IPS-18c (cell line): Measurements from ENCODE around the gene IPP.
"Not testable (repeated sequence)": the region's sequence is repeated elsewhere in the genome, so short reads cannot be mapped to it uniquely, and the experiment has no call there.

Experiments used
- H3K4me3 ChIP-seq: 2 replicates; pipeline ENCODE4 v1.7.0; 2013; ENCODE audit warnings: low read depth, mild to moderate bottlenecking, low read length, moderate library complexity; ENCODE audit not compliant: insufficient read depth
- H3K9me3 ChIP-seq: one replicate; pipeline ENCODE4 v1.6.1; 2013; ENCODE audit warnings: mild to moderate bottlenecking, low read length, moderate library complexity; ENCODE audit not compliant: control insufficient read depth, insufficient read depth

The IPP gene

DNA sequence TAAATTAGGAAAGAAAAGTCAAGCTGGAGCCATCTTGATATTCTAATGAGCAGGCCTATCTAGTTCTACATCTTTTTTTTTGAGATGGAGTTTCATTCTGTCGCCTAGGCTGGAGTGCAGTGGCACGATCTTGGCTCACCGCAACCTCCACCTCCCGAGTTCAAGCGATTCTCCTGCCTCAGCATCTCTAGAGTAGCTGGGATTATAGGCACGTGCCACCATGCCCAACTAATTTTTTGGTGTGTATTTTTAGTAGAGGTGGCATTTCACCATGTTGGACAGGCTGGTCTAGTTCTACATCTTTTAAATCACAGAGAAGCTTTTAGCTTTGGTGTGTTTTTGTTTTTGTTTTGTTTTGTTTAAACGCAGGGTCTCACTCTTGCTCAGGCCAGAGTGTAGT, 55.6 kb downstream of the IPP start:
- H3K4me3 ChIP-seq, result no peak overlapping the region
- H3K9me3 ChIP-seq, result no peaks in the 10 kb centered on the region

DNA sequence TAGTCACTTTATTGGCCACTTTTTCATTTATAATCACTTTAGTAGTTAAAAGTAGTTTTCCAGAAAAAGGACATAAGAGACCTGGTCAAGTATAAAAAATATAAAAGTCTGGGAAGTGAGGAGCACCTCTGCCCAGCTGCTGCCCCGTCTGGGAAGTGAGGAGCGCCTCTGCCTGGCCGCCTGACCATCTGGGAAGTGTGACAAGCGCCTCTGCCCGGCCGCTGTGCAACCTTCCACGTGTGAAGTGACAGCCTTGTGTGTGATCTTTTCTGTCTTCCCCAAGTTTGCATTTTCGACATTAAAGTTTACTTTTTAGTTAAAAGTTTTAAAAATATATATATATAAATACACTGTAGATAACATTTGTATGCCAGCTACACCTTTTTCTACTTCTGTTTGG, 56.6 kb downstream of the IPP start:
- H3K9me3 ChIP-seq, H3K4me3 ChIP-seq: not testable (repeated sequence)

DNA sequence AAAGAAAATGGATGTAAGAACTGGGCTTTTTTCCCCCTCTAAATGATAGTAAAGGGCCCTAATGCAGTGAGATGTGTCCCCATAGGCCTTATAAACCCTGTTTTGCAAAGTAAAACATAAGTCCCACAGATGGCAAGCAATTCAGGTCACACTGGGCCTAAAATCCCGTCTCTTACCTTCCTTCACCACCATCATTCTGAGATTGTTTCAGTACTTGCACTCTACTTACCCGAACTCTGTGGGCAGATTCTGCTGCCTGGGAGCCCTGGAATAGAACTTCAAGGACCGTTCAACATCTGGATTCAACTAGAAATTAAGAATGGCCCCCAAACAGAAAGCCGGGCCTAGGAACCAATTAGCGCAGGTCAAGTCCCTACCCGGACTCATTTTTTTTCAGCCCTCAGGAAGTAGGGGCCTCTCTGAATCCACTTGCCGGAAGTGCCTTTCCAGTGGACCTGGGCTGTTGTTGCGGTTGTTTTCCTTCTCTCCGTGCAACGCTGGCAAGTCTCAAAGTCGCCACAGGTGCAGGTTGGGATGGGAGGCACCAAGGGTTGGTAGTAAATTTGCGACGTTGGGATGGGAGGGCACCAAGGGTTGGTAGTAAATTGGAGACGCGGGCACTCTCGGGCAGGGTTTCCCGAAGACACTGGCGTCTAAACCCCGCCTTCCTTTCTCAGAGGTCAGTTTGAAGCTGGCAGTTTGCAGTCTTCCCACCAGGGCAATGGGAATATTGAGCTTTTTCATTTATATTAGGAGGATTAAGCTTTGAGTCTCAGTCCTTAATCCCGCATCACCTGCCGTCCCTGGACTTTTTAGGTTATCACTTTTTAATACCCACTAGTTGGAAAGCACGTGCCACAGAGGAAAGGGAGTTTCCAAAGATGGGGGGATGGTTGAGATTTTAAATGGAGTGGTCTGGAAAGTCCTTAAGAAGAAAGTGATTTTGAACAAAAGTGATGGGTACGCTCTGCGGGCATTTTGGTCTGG, 62.4 kb downstream of the IPP start, which contains the start of gene TMEM69:
TMEM69 (plus strand) TSS at position 428 of the 987 bp plus-strand sequence. CDS start 2,888 bp downstream, outside the sequence.
- no peaks in the 10 kb centered on the region for H3K9me3 ChIP-seq
- H3K4me3 ChIP-seq, result peak within 1 kb of the TSS; percentile 100

- H3K4me3 ChIP-seq, result peak overlapping the region; percentile 100
- H3K9me3 ChIP-seq, result no peaks in the 10 kb centered on the region
Observed at GRCh38 chr1:45687014-45687753, 63.3 kb downstream of the IPP start.

DNA sequence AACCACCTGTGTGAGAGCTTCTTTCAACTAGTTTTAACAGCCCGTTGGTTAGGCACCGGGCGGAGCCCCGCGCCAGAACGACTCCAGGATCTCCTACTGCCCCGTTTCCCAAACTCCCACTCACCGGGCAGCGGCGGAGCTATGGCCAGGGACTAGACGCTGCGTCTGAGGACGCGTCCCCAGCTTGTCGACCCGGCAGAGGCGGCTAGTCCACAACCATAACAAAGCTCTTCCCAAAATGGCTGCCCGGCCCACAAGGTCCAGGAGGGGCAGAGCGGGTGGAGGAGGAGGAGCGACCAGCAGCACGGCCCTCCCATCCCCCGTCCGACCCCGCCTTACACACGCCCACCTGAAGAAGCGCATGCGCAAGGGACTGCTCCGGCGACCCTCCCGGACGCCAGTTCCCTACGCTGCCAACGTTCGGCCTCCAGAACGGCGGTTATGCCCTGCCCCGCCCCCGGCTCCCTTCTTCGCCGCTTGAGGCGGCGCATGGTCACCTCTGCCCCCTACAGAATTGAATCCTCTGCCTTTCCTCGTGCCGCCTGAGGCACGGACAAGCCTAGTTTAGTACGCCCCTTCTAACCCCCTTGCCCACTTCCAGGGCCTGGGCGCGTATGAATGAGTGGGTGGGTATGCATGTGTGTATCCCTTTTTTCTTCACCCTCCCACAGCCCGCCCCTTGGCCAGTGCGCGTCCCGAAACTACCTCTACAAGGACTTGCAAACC, 64.0 kb downstream of the IPP start, which contains the start of gene GPBP1L1:
GPBP1L1 (minus strand) TSS at position 246 of the 726 bp plus-strand sequence. CDS start 27,446 bp downstream, outside the sequence.
- H3K9me3 ChIP-seq, result no peaks in the 10 kb centered on the region
- peak within 1 kb of the TSS; percentile 100 for H3K4me3 ChIP-seq

DNA sequence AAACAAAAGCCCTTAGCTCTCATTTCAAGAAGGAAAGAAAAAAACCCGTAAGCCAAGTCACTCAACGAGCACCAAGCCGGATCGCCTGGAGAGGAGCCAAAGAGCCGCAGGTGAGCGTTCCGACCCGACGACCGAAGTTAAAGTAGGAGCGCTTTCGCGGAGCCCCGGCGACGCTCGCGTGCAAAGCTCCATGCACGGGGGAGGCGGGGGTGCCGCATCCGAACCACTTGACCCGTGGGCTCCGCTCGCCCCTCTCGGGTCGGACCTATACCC, 64.5 kb downstream of the IPP start:
- H3K4me3 ChIP-seq, result peak overlapping the region; percentile 100
- H3K9me3 ChIP-seq, result no peaks in the 10 kb centered on the region

GRCh38 chr1:45685308-45686014, 65.0 kb downstream of the IPP start:
- peak overlapping the region; percentile 100 for H3K4me3 ChIP-seq
- H3K9me3 ChIP-seq, result no peaks in the 10 kb centered on the region

DNA sequence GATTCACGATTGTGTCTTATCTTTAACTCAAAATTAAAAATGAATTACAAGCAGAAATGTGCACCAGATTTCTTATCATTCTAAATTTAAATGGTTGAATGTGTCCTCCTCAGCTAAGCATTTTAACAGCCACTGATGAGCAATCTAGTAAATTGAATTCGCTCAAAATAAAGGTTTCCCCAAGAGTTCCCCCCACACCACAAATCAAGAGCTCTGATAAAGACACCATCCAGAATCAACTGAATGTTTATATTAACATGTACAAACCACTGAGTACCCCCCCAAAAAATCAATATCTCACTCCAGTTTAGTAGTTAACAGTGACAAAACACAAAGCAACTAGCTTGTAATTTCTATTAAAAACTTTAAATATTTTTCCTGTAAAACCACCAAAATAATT, 66.1 kb downstream of the IPP start:
- Histone ChIP-seq H3K4me3 (no peak overlapping the region), H3K9me3 (no peaks in the 10 kb centered on the region)

- Histone ChIP-seq H3K9me3 (no peaks in the 10 kb centered on the region), H3K4me3 (no peak overlapping the region)
Observed at GRCh38 chr1:45682942-45683341, 67.5 kb downstream of the IPP start.

- Histone ChIP-seq H3K9me3 (no peaks in the 10 kb centered on the region), H3K4me3 (no peak overlapping the region; the same call in 1 of the 2 replicates)
Observed at GRCh38 chr1:45679123-45679522, 71.3 kb downstream of the IPP start.

DNA sequence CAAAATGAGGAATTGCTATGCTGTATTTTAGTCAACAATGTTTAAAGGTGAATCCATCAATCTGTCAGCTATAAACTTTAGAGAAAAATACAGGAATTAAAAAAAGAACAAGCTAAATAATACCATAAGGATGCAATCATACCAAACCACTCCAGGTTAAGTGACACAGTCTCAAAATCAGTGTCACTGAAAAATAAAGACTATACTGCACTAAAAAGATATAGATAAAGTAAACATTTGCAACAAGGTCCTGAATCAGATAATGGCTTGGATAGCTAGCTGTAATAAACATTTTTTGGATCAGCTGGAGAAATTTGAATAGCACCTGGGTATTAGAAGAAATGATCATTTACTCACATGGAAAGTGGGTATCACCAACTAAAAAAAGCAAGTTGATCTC, 72.0 kb downstream of the IPP start:
- Histone ChIP-seq H3K9me3 (no peaks in the 10 kb centered on the region), H3K4me3 (no peak overlapping the region)

DNA sequence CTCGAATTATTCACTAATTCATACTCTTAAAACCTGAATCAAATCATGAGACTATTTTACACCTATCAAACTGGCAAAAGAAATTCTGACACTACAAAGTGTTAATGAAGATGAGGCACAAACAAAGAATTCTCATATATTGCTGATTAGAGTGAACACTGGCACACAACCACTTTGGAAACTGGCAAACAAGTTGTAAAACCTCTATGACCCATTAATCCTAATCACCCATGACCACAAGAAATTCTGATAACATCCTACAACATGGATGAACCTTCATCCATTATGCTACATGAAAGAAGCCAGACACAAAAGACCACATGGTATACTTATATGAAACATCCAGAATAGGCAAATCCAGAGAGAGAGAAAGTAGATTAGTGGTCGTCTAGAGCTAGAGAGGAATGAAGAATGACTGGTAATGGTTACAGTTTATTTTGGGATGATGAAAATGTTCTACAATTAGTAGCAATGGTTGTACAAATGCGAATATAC, 72.7 kb downstream of the IPP start:
- H3K4me3 ChIP-seq, result no peak overlapping the region
- no peaks in the 10 kb centered on the region for H3K9me3 ChIP-seq

- not testable (repeated sequence) for H3K4me3 ChIP-seq, H3K9me3 ChIP-seq
Observed at GRCh38 chr1:45676553-45676952, 73.9 kb downstream of the IPP start.

DNA sequence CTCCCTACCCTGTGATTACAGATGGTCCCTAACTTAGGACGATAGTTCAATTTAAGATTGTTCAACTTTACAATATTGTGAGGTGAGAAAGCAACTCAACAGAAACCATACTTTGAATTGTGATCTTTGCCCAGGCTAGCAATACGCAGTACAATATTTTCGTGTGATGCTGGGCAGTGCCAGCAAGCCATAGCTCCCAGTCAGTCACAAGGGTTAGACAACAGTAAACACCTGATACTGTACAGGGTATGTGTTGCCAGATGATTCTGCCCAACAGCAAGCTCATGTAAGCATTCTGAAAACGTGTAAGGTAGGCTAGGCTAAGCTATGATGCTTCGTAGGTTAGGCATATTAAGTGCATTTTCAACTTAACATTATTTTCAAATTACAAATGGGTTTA, 76.0 kb downstream of the IPP start:
- H3K4me3 ChIP-seq, result no peak overlapping the region

GRCh38 chr1:45673956-45674355, 76.5 kb downstream of the IPP start:
- no peak overlapping the region for H3K4me3 ChIP-seq
- no peaks in the 10 kb centered on the region for H3K9me3 ChIP-seq

More for the DNA sequence above, 76.0 kb downstream of the IPP start:
- no peaks in the 10 kb centered on the region for H3K9me3 ChIP-seq

- H3K9me3 ChIP-seq, result no peaks in the 10 kb centered on the region
- H3K4me3 ChIP-seq, result no peak overlapping the region
Observed at GRCh38 chr1:45669859-45670655, 80.4 kb downstream of the IPP start.
